Nephron (organoid): ENCODE data around the gene EGFR.

Source experiments
- H3K27ac Mint-ChIP-seq, 3 experiments: 2 replicates each; pipeline ENCODE4 v1.8.0; 2020; ENCODE audit warnings: mixed read lengths in 3 of 3, mild to moderate bottlenecking in 2 of 3, moderate library complexity in 1 of 3
- H3K27me3 Mint-ChIP-seq: 2 replicates; pipeline ENCODE4 v1.8.0; 2021; ENCODE audit warnings: low read depth, mild to moderate bottlenecking, moderate library complexity, mixed read lengths
- H3K36me3 Mint-ChIP-seq: 2 replicates; pipeline ENCODE4 v1.8.0; 2020; ENCODE audit warnings: low read depth, mixed read lengths
- H3K4me1 Mint-ChIP-seq: 2 replicates; pipeline ENCODE4 v1.8.0; 2020; ENCODE audit warnings: mixed read lengths
- H3K4me3 Mint-ChIP-seq, 3 experiments: 2 replicates each; pipeline ENCODE4 v1.8.0; 2020; ENCODE audit warnings: mild to moderate bottlenecking in 3 of 3, mixed read lengths in 3 of 3, moderate library complexity in 2 of 3
- H3K9me3 Mint-ChIP-seq: 2 replicates; pipeline ENCODE4 v1.8.0; 2020; ENCODE audit warnings: mixed read lengths
- TF ChIP-seq, protein P1 (sequence below), 3 experiments: fragments of 200-600 bp; sonication (generic); IDR thresholded peaks; one replicate each; pipeline ENCODE4 v1.5.0; 2021; ENCODE audit warnings: antibody characterized with exemption in 3 of 3; ENCODE audit not compliant: unreplicated experiment in 3 of 3

EGFR gene

GRCh38 chr7:55251911-55252310 is 233.1 kb downstream of the EGFR start:
- TF ChIP-seq, protein P1, sequence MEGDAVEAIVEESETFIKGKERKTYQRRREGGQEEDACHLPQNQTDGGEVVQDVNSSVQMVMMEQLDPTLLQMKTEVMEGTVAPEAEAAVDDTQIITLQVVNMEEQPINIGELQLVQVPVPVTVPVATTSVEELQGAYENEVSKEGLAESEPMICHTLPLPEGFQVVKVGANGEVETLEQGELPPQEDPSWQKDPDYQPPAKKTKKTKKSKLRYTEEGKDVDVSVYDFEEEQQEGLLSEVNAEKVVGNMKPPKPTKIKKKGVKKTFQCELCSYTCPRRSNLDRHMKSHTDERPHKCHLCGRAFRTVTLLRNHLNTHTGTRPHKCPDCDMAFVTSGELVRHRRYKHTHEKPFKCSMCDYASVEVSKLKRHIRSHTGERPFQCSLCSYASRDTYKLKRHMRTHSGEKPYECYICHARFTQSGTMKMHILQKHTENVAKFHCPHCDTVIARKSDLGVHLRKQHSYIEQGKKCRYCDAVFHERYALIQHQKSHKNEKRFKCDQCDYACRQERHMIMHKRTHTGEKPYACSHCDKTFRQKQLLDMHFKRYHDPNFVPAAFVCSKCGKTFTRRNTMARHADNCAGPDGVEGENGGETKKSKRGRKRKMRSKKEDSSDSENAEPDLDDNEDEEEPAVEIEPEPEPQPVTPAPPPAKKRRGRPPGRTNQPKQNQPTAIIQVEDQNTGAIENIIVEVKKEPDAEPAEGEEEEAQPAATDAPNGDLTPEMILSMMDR (IDR thresholded peaks at IDR 0.05; ENCODE audit: unreplicated experiment in 3 of 3), result no peak
- Mint-ChIP-seq H3K4me3 (peak overlapping the region in 2 of 3 experiments; percentile 30 to 52), H3K4me1 (peaks cover 13% of the 10 kb centered on the region), H3K27ac (no peak overlapping the region), H3K36me3 (no peaks in the 10 kb centered on the region), H3K27me3 (peaks cover 35% of the 10 kb centered on the region), H3K9me3 (no peaks in the 10 kb centered on the region)

DNA sequence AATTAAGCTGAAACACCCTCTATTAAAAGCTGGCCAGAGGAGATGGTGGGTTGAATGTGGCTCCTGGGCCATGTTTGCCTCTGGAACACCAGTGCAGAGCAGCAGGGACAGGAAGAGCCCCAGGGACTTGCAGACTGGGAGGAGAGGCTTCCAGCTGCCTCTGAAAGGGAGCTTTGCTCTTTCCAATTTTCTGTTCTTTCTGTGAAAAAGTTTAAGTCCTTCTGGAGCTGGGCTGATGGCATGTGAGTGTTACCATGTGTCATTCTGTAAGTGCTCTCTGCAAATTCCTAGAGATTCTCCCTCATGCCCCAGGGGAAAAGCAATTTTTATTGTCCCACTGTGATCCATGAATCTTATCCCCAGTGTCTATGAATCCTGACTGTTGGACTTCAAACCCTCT is 233.6 kb downstream of the EGFR start:
- no peaks in the 10 kb centered on the region for H3K9me3 Mint-ChIP-seq
- H3K4me1 Mint-ChIP-seq, result peaks cover 10% of the 10 kb centered on the region
- peak overlapping the region in 2 of 3 experiments; percentile 30 to 52 for H3K4me3 Mint-ChIP-seq
- peaks cover 38% of the 10 kb centered on the region for H3K27me3 Mint-ChIP-seq
- no peak overlapping the region for H3K27ac Mint-ChIP-seq
- TF ChIP-seq, protein P1 (IDR thresholded peaks at IDR 0.05; ENCODE audit: unreplicated experiment in 3 of 3), result no peak
- no peaks in the 10 kb centered on the region for H3K36me3 Mint-ChIP-seq

GRCh38 chr7:55253188-55253587 is 234.4 kb downstream of the EGFR start:
- Mint-ChIP-seq H3K36me3 (no peaks in the 10 kb centered on the region), H3K27ac (no peak overlapping the region), H3K9me3 (no peaks in the 10 kb centered on the region), H3K4me3 (peak overlapping the region; percentile 19 to 54 (median 53)), H3K27me3 (peaks cover 38% of the 10 kb centered on the region), H3K4me1 (peaks cover 5% of the 10 kb centered on the region)
- TF ChIP-seq, protein P1 (IDR thresholded peaks at IDR 0.05; ENCODE audit: unreplicated experiment in 3 of 3), result no peak

GRCh38 chr7:55254242-55254595 is 235.4 kb downstream of the EGFR start:
- H3K4me3 Mint-ChIP-seq, result peak overlapping the region; percentile 75 to 81 (median 77)
- H3K27me3 Mint-ChIP-seq, result peaks cover 38% of the 10 kb centered on the region
- H3K9me3 Mint-ChIP-seq, result no peaks in the 10 kb centered on the region
- H3K4me1 Mint-ChIP-seq, result peaks cover 5% of the 10 kb centered on the region
- TF ChIP-seq, protein P1 (IDR thresholded peaks at IDR 0.05; ENCODE audit: unreplicated experiment in 3 of 3), result no peak
- H3K27ac Mint-ChIP-seq, result no peak overlapping the region
- H3K36me3 Mint-ChIP-seq, result no peaks in the 10 kb centered on the region

DNA sequence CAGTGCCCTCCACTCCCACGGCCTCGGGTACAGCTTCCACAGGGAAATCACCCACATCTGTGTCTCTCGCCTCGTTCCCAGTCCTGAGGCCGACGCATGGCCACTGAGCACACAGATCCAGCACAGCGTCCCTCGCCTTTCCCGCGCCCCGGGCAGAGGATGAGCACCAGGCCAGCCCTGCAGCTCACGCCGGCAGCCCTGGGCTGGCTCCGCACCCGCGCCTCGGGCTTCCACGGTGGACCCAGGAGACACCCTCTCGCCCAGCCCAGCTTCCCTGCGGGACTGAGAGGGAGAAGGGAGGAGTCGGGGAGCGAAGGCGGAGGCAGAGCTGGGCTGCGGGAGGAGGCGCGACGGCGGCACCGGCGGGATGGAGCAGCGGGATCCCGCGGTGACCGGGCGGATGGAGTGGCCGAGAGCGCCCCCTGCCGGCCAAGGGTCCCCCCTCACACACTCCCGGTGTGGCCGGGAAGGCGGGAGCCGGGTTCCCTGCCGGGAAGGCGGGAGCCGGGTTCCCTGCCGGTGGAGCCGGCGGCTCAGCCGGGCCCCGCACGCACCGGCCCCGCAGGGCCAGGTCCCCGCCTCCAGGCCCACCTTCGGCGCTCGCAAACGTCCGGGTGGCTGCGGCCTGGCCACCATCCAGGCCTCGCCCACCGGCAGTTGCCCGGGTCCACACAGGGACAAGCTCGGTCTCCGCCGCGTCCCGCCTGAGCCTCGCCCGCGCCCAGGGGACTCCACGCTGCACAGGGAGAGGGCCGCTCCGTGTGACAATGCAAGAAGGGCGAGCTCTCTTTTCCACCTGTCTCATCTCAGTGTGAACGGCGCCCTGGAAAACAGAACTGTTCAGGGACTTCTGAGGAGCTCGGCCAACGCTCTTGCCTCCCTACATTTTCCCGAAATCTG is 236.0 kb downstream of the EGFR start:
- Mint-ChIP-seq H3K9me3 (no peaks in the 10 kb centered on the region), H3K27ac (peak overlapping the region; percentile 72 to 90 (median 86)), H3K4me1 (peaks cover 5% of the 10 kb centered on the region), H3K36me3 (no peaks in the 10 kb centered on the region), H3K4me3 (peak overlapping the region; percentile 85 to 92 (median 92)), H3K27me3 (peaks cover 38% of the 10 kb centered on the region)
- TF ChIP-seq, protein P1 (IDR thresholded peaks at IDR 0.05; ENCODE audit: unreplicated experiment in 3 of 3), result peak; percentile 92 to 93 (median 93)
